Activated naive CD4-positive, alpha-beta T cell treated with anti-CD3 and anti-CD28 coated beads, Interleukin-2, amount 50 U/mL, for 16 hours (primary cell): ENCODE measurements around the gene SNRK.

Experiments used
- DNase-seq: peaks from one replicate; pipeline ENCODE4 v3.0.0-alpha.2; 2020

Gene SNRK

DNA sequence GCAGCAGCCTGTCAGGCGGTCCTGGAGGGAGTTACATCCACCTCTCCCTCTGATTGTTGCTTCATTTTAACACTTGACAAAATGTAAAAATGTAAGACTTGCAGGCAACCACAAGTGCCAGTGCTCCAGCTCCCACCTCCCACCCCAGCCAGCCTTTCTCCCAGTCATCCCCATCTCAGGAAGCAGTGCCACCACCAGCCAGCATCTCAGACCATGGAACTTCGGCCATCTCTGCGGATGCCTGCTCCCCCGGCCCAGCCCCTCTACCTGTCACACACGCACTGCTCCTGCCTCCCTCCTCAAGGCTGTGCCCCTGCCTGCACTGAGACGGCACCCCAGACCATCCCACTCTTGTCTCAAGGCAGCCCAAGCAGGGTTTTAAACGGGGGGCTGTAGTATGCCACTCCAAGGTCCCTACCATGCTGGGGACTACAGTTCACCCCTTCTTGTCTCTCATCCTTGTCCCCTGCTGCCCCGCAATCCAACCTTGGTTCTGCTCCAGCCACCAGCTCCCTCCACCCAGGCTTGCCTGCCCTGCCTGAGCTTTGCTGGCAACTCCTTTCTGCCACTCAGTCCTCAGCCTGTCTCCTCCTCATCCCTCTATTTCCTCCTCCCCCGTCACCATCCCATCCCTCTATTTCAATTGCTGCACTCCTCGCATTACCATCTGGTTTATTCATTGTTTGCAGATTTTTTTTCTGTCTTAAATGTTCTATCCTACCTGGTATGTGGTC is 85.8 kb downstream of the SNRK start:
- DNase-seq: no peak

DNA sequence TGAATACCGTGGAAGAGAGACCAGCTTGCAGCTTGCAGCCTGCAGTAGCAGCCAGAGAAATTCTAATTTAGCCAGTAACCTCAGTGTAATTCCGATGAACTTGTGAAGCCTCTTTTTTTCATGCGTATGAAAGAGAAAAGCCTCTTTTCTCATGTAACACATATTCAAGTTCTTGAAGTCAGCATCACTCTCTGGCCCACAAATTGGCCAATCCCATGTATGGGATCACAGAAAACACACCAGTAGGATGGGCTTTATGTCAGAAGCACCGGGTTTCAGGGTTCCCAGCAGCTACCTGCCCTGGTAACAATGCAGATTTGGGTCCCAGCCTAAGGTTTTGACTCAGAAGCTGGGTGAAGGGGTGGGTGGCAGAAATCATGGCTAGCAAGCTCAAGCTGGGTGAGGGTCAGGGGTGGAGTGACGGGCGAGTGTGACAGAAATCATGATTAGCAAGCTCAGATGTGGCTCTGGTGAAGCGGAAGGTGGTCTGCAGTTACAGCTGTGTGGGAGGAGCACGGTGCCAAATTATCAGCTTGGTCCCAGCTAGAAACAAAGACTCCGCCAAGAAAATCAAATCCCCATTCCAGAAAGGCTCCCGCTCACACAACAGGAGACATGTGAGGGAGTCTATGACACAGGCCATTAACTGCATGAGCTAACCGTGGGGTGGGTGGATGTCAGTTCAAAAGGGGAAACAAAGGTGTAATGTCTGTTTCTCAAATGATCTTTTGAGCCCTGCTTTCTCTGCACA is 86.6 kb downstream of the SNRK start:
- no peak for DNase-seq

DNA sequence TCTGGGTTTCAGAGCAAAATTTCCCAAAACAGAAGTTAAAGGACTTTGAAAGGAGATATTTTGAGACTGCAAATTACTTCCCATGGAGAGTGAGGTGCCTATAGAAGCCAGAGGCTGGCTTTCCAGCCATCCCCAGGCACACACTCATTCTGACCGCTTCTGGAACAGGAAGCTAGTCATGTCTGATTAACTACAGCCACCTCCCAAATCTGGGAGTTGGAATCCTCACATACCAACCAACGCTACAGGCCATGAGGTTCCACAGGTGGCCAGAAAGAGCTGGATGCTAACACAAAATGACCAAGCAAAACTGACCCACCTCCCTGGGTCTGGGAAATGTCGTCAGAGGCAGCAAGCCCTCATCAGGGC is 87.2 kb downstream of the SNRK start:
- no peak for DNase-seq

DNA sequence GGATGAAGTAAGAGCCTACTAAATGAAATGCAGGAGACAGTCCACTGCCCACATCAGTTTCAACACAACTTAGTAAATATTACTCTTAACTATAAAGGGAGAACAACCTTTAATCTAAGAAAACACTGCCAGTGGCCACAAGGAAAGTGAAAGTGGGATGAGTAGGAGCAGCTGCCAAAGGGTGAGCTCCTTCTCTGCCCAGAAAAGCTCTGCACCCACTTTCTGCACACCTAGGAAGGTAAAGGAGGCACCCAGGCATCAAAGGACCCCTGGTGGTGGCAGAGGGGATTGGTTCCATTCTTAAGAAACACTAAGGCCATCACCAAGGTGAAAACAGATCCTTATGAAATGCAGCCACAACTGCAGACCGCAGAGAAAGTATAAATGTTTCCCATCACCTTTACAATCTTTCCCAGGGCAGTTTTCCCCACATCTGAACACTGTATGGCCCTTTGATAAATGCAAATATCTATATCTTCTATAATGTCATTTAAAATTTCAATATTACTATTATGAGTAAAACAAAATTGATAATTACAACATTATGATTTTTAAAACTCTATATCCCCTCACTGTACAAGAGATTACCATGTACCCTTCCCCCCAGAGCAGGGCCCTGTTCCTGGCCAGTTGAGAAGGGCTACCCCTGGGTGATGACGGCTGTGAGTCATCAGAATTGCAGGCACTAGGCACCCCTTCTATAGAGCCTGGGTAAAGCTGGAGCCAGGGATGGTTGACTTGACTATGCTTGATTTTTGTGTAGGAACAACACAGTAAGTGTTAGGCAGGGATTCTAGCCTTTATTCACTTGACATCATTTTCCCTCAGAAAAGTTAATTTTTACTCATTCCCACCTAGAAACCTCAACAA is 92.0 kb downstream of the SNRK start:
- peak; percentile 69 for DNase-seq

DNA sequence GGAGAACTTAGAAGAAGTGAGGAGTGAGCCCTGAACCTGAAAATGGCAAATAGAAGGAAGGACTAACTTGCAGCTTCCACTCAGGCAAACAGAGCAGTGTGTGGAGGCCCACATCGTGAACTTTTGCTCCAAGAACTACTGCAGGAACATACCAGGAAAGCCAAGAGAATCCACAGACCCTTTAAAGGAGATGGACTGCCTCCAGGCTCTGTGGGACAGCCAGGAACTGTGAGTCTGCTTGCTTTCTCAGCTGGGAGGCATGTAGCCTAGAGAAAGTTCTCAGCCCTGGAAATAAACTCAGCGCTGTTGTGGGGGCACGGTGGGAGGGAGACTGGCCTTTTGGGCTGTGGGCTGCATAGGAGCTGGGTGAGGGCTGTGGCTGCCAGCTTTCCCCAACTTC is 93.0 kb downstream of the SNRK start:
- no peak for DNase-seq

DNA sequence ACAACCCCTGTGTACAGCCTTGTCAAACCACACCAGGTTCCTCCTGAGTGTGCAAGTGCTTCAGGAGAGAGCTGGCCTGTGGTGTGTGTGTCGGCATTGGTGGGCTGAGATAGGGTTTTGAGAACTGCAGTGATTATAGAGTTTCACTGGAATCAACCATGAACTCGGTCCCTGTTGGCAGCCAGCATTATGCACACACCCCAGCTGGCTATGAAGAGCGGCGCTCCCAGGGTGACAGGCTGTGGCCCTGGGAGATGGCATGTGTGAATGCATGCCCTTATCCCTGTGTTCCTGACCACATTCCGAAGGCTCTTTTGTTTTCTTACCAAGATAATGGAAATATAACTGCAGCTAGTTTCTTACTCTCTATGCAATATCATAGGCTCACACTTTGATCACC is 101.8 kb downstream of the SNRK start:
- DNase-seq: no peak

DNA sequence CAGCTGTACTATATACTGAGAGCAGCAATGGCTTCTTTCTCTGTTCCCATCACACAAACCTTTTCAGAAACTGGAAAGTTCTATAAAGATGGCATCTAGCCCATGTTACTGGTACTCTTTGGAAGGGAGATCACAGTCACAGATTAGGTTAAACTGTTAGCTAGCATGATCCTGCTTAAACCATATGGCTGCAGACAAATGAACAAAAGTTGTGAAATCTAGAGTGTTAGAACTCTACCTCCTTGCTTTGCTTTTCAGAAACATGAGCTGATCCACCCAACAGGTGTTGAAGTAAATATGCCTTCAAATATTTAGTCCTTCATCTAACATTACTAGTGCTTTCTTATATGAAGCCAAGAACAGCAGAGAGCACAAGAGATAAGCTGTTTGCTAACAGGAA is 102.6 kb downstream of the SNRK start:
- DNase-seq: no peak

DNA sequence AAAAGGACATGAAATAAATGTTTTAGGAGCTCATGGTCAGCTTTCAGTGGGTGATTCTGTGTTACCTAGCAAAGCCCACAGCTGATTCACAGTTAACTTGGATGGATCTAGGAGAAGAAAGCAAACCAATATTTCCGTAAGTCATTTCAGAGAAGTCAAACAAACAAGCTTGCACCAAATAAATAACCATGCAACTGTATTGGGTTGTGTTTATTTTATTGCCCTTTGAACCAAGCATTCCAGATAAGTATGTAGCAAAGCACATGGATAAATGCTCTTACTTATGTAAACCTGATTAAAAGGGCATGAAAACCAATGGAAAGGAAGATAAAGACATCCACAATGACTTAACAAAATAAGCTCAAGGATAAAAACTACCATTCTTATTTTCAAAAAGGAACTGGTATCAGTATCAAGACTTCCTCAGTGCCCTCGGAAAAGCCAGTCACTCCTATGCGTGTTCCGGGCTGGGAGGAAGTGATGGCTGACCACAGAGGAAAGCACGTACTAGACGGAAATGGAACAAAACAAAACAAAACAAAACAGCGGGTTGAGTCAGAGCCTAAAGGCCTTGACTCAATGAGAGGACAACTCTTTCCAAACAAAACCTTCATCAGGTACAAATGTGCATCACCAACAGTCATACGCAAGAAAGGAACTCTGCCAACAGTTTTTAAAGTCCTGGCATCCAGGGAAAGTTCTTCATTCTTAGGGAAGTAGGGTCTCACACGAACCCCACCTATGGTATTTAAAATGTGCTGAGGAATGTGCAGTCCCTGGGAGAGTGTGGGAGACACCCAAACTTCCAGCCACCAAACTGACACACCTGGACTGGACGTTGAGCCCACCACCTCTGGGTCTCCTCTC is 103.3 kb downstream of the SNRK start:
- DNase-seq: peak; percentile 66

DNA sequence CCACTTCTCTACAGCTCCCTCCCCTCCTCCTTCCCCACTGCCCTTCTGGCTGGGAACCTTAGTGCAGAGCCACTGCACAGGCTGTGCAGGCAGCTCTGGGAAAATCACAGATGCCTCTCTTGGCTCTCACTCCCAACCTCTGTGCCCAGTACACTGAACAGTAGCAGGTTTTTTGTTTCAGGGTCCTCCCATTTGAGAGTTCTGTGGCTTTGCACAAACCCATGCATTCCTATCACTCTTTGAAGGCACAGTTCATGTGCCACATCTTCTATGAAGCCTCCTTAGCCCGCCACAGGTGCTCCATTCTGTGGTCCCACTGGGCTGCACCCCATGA is 103.9 kb downstream of the SNRK start:
- DNase-seq: no peak

DNA sequence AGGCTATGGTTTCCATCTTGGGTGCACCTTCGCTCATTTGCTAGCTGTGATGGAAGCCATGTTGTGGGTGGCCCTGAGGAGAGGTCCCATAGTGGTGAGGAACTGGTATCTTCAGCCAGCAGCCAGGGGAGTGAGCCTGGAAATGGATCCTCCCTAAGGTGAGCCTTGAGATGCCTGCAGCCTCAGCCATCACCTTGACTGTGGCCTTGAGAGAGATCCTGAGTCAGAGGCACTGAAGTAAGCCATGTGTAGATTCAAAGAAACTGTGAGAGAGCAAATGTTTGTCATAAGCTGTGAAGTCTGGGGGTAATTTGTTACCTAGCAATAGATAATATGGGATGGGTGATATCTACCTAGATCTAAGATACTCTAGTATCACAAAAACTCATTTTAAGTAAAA is 105.3 kb downstream of the SNRK start:
- DNase-seq: no peak

DNA sequence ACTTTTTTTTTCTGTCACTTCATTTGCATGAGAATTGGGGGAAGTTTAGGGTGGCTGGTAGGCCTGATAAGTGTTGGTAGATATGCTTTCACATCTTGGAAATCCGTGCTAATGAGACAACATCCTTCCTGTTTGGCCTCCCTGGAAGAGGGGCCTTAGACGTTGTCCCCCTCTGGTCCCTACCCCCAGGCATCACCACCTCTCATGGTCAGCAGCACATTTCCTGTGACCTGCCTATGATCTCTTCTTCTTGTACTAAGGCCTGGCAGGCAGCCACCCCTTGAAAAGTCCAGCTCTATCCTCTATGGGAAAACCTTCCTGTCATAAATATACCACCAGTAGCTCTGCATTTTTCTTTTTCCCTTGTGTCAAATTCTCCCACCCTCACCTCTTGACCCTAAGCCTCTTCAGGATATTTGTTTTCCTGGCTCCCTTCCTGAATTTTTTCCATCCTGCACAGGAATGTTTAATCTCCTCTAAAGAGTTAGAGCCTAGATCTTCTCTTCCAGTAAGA is 107.8 kb downstream of the SNRK start:
- DNase-seq: no peak

DNA sequence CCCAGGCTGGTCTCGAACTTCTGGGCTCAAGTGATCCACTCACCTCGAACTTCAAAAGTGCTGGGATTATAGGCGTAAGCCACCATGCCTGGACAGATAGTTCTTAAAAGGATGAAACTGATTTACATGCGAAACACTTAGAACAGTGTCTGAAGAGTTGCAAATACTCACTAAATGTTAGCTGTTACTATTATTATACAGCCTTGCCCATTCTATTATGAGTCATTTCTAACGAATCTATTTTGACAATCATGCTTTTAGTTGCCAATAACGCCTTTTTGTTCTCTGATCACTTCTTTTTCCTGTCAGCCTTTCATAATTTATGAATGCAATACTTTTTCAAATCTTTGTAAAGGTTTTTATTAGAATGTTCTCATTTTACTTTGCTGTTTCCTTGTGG is 112.7 kb downstream of the SNRK start:
- no peak for DNase-seq

DNA sequence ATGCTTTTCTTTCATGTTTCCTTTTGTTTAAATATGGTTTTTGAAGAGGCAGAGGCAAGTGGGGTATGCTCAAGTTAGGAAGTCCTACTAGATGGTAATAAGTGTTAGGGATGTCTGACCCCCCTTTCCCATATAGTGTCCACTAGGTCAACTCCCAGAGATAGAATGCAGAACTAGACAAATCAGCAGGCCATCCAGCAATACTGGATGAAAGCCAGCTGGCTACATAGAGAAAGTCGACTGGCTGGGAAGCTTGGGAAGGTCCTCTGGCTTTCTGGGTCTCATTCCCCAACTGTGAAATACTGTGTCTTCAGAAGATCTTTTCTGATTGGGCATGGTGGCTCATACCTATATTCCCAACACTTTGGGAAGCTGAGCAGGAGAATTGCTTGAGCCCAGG is 113.8 kb downstream of the SNRK start:
- no peak for DNase-seq
